ENCODE measurements around the gene MRPS6. TPM values are rescaled to one million over a fixed set of nuclear protein-coding genes. Genes with fewer than 3 reads are reported as not detected.
A peak's percentile ranks its signal among the peaks of the same experiment; 100 is the strongest.

The MRPS6 gene
- total RNA-seq, 2 donors from 2014 or later, result 221 to 282 TPM

DNA sequence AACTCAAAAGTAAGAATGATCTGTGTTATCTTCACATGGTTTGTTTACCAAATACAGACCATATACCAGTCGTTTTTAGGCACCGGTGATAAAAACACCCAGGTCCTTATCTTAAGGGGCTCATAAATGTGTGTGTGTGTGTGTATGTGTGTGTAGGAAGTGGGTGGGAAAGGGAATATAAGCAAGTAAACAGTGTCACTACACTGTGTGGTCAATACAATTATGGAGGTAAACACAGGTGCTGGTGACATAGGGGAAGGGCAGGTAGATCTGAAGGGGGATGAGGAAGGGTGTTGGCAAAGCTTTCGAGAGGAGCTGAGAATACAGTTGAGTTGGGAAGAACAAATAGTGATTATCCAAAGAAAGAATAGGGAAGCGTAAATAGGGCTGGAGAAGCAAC is 19.1 kb upstream of the MRPS6 start:
- Mint-ChIP-seq H3K27ac (no peak overlapping the region), H3K4me1 (peaks cover 12% of the 10 kb centered on the region), H3K9me3 (no peaks in the 10 kb centered on the region), H3K27me3 (ENCODE audit: insufficient read depth) (no peaks in the 10 kb centered on the region), H3K4me3 (no peak overlapping the region), H3K36me3 (ENCODE audit: low read depth) (no peaks in the 10 kb centered on the region)
- Histone ChIP-seq H3K27ac (ENCODE audit: low read depth, low read length) (no peak overlapping the region), H3K4me3 (ENCODE audit: low read length) (no peak overlapping the region), H3K4me1 (ENCODE audit: control insufficient read depth, insufficient read depth, low read length) (no peaks in the 10 kb centered on the region), H3K9me3 (ENCODE audit: control insufficient read depth, low read length) (no peaks in the 10 kb centered on the region), H3K27me3 (ENCODE audit: control insufficient read depth, insufficient read depth, low read length, poor library complexity, severe bottlenecking) (no peaks in the 10 kb centered on the region), H3K9ac (ENCODE audit: extremely low read depth, low read length, poor library complexity, severe bottlenecking) (no peak overlapping the region), H3K36me3 (ENCODE audit: control insufficient read depth, insufficient read depth, low read length) (no peaks in the 10 kb centered on the region)
- 95 to 100% methylated on average over 3 to 4 of the region's 4 CpGs for WGBS, 2 experiments (ENCODE audit: insufficient coverage in 1 of 2, insufficient read length in 1 of 2)
- DNase-seq, result no peak
- TF ChIP-seq, protein P1, sequence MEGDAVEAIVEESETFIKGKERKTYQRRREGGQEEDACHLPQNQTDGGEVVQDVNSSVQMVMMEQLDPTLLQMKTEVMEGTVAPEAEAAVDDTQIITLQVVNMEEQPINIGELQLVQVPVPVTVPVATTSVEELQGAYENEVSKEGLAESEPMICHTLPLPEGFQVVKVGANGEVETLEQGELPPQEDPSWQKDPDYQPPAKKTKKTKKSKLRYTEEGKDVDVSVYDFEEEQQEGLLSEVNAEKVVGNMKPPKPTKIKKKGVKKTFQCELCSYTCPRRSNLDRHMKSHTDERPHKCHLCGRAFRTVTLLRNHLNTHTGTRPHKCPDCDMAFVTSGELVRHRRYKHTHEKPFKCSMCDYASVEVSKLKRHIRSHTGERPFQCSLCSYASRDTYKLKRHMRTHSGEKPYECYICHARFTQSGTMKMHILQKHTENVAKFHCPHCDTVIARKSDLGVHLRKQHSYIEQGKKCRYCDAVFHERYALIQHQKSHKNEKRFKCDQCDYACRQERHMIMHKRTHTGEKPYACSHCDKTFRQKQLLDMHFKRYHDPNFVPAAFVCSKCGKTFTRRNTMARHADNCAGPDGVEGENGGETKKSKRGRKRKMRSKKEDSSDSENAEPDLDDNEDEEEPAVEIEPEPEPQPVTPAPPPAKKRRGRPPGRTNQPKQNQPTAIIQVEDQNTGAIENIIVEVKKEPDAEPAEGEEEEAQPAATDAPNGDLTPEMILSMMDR (conservative IDR thresholded peaks at IDR 0.05), result no peak

DNA sequence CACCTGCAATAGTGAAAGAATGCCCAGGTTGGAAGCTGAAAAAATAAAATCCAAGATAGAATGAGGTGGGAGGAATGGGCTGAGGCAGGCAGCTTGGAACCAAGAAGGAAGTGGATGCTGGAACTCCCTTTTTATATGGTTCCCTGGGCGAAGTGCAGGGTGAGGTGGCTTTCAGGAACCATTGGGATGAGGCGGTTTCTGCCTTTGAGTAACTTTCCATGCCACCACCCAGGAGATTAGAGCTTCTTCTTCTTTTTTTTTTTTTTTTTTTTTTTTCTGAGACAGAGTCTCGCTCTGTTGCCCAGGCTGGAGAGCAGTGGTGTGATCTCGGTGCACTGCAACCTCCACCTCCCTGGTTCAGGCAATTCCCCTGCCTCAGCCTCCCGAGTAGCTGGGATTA is 17.8 kb upstream of the MRPS6 start:
- no peak overlapping the region for H3K4me3 Mint-ChIP-seq
- Histone ChIP-seq H3K4me1 (ENCODE audit: control insufficient read depth, insufficient read depth, low read length) (no peaks in the 10 kb centered on the region), H3K9me3 (ENCODE audit: control insufficient read depth, low read length) (no peaks in the 10 kb centered on the region), H3K27me3 (ENCODE audit: control insufficient read depth, insufficient read depth, low read length, poor library complexity, severe bottlenecking) (no peaks in the 10 kb centered on the region), H3K36me3 (ENCODE audit: control insufficient read depth, insufficient read depth, low read length) (no peaks in the 10 kb centered on the region), H3K9ac (ENCODE audit: extremely low read depth, low read length, poor library complexity, severe bottlenecking) (no peak overlapping the region), H3K27ac (ENCODE audit: low read depth, low read length) (no peak overlapping the region), H3K4me3 (ENCODE audit: low read length) (no peak overlapping the region)
- no peaks in the 10 kb centered on the region for H3K9me3 Mint-ChIP-seq
- H3K36me3 Mint-ChIP-seq (ENCODE audit: low read depth), result no peaks in the 10 kb centered on the region
- H3K27me3 Mint-ChIP-seq (ENCODE audit: insufficient read depth), result peaks cover 2% of the 10 kb centered on the region
- TF ChIP-seq, protein P1 (conservative IDR thresholded peaks at IDR 0.05), result no peak
- H3K4me1 Mint-ChIP-seq, result peaks cover 12% of the 10 kb centered on the region
- H3K27ac Mint-ChIP-seq, result no peak overlapping the region
- 73 to 93% methylated on average over 2 to 5 of the region's 5 CpGs for WGBS, 2 experiments (ENCODE audit: insufficient coverage in 1 of 2, insufficient read length in 1 of 2)
- DNase-seq, result no peak

DNA sequence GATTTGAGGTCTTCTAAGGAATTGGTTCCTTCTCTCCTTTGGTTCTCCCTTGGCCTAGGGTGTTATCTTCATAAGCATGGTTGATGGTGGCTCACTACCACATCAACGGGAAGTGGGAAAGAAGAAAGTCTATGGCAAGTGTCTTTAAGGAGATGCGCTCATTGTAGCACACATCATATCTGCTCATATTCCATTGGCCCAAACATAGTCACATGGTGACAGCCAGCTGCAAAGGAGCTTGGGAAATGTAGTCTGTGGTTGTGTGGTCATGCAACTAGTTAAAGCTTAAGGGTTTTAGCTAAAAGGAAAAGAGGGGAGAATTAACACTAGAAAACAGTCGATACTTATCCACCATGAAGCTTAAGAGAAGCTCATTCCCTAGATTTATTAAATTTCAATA is 11.4 kb upstream of the MRPS6 start:
- TF ChIP-seq, protein P1 (conservative IDR thresholded peaks at IDR 0.05), result no peak
- H3K27ac ChIP-seq (ENCODE audit: low read depth, low read length), result no peak overlapping the region
- no peaks in the 10 kb centered on the region for H3K36me3 Mint-ChIP-seq (ENCODE audit: low read depth)
- no peaks in the 10 kb centered on the region for H3K9me3 Mint-ChIP-seq
- H3K4me1 ChIP-seq (ENCODE audit: control insufficient read depth, insufficient read depth, low read length), result no peaks in the 10 kb centered on the region
- no peak overlapping the region for H3K9ac ChIP-seq (ENCODE audit: extremely low read depth, low read length, poor library complexity, severe bottlenecking)
- H3K4me3 Mint-ChIP-seq, result no peak overlapping the region
- no peaks in the 10 kb centered on the region for H3K36me3 ChIP-seq (ENCODE audit: control insufficient read depth, insufficient read depth, low read length)
- no peak overlapping the region for H3K4me3 ChIP-seq (ENCODE audit: low read length)
- peaks cover 15% of the 10 kb centered on the region for H3K27me3 ChIP-seq (ENCODE audit: control insufficient read depth, insufficient read depth, low read length, poor library complexity, severe bottlenecking)
- 88% methylated on average over 1 of the region's 3 CpGs; no CpG with 5 or more reads in 1 of the 2 experiments for WGBS, 2 experiments (ENCODE audit: insufficient coverage in 1 of 2, insufficient read length in 1 of 2)
- peak; percentile 61 for DNase-seq
- no peaks in the 10 kb centered on the region for H3K9me3 ChIP-seq (ENCODE audit: control insufficient read depth, low read length)
- peaks cover 1% of the 10 kb centered on the region for H3K4me1 Mint-ChIP-seq
- no peak overlapping the region for H3K27ac Mint-ChIP-seq
- peaks cover 17% of the 10 kb centered on the region for H3K27me3 Mint-ChIP-seq (ENCODE audit: insufficient read depth)
